SU-DHL-6 (cell line): ENCODE results near the gene CLEC16A.

Experiments
- EZH2phosphoT487 ChIP-seq: fragments of 200-600 bp; sonication (generic), shearing (Covaris generic); conservative IDR thresholded peaks from 2 replicates; pipeline ENCODE4 v1.6.1; 2018; ENCODE audit warnings: mild to moderate bottlenecking, antibody characterized with exemption, low read length, moderate library complexity, mixed read lengths
- TF ChIP-seq, protein P1 (sequence below): fragments of 200-600 bp; sonication (generic); IDR thresholded peaks from one replicate; pipeline ENCODE4 v1.5.1; 2017; ENCODE audit warnings: antibody characterized with exemption, mild to moderate bottlenecking, low read length, moderate library complexity; ENCODE audit not compliant: insufficient read depth, poor library complexity, severe bottlenecking

DNA sequence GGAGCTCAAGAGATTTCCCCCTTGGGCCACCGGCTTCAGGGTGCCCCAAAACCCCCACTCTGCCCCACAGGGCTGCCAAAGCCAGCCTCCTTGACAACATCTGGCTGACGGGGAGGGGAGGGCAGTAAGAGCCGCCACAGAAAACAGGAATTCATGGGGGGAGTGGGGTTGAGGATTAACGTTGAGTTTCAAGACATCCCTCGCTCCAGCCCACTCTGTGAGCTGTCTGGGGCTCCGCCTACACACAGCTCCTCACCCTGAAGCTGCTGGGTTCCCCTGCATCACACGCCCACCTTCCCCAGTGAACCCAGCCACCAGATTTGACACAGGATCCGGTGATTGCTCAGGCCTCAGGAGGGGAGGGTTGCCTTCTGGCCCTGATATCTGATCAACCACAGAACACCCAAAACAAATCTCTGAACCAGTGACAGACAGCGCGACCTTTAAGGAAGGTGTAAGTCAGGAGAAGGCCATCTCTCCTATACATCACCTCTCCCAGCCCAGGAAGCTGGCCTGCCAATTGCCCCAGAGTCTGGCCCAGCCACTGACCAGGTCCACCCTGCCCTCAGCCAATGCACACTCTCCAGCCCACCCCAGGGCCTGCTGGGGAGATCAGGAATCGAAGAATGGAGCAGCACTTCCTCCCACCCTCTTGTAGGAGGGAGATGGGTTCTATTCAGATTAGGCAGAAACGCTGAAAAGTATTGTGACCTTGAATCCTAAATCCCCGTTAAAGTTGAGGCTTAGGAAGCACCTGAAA, 132.1 kb downstream of the CLEC16A start:
- TF ChIP-seq, protein P1, sequence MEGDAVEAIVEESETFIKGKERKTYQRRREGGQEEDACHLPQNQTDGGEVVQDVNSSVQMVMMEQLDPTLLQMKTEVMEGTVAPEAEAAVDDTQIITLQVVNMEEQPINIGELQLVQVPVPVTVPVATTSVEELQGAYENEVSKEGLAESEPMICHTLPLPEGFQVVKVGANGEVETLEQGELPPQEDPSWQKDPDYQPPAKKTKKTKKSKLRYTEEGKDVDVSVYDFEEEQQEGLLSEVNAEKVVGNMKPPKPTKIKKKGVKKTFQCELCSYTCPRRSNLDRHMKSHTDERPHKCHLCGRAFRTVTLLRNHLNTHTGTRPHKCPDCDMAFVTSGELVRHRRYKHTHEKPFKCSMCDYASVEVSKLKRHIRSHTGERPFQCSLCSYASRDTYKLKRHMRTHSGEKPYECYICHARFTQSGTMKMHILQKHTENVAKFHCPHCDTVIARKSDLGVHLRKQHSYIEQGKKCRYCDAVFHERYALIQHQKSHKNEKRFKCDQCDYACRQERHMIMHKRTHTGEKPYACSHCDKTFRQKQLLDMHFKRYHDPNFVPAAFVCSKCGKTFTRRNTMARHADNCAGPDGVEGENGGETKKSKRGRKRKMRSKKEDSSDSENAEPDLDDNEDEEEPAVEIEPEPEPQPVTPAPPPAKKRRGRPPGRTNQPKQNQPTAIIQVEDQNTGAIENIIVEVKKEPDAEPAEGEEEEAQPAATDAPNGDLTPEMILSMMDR, result no peak
- no peak for TF ChIP-seq EZH2phosphoT487
